CD4-positive, alpha-beta memory T cell (primary cell): Measurements from ENCODE around the gene CAPN7. TPM values are rescaled to one million over a fixed set of nuclear protein-coding genes. Genes with fewer than 3 reads are reported as not detected.
"Not testable (repeated sequence)": the region's sequence is repeated elsewhere in the genome, so short reads cannot be mapped to it uniquely, and the experiment has no call there.

Experiments used
- CTCF ChIA-PET: fragments of 350-600 bp; sonication (Branson Sonifier 250); formaldehyde crosslinking; loops from one replicate; lab custom pipeline; 2021; ENCODE audit warnings: inconsistent platforms; ENCODE audit not compliant: partially characterized antibody; lab: Charles Lee
- POLR2A ChIA-PET: fragments of 350-600 bp; sonication (Branson Sonifier 250); formaldehyde crosslinking; loops from one replicate; lab custom pipeline; 2021; ENCODE audit not compliant: partially characterized antibody; lab: Charles Lee
- DNase-seq, 5 donors: peaks; one replicate each; pipeline versions ENCODE4 v3.0.0 to v3.0.0-alpha.2; 2020 to 2022; ENCODE audit warnings: mixed read lengths in 1 of 5
- H3K27ac ChIP-seq: one replicate; pipeline ENCODE4 v1.7.0; 2013; ENCODE audit warnings: low read depth, low read length
- H3K27me3 ChIP-seq: 2 replicates; pipeline ENCODE4 v1.7.0; 2013; ENCODE audit warnings: mild to moderate bottlenecking, low read length, moderate library complexity; ENCODE audit not compliant: insufficient read depth
- H3K36me3 ChIP-seq: 2 replicates; pipeline ENCODE4 v1.7.0; 2013; ENCODE audit warnings: mild to moderate bottlenecking, low read length, moderate library complexity; ENCODE audit not compliant: insufficient read depth
- H3K4me1 ChIP-seq: 2 replicates; pipeline ENCODE4 v1.7.0; 2013; ENCODE audit warnings: mild to moderate bottlenecking, low read length, moderate library complexity; ENCODE audit not compliant: insufficient read depth
- H3K4me3 ChIP-seq, 2 donors: one replicate each; pipeline ENCODE4 v1.7.0; 2013; ENCODE audit warnings: low read length in 2 of 2, mild to moderate bottlenecking in 1 of 2
- H3K9me3 ChIP-seq, 2 donors: one replicate each; pipeline ENCODE4 v1.7.0; 2013; ENCODE audit warnings: low read length in 2 of 2, control low read depth in 1 of 2; ENCODE audit not compliant: control insufficient read depth in 1 of 2
- H3K27ac Mint-ChIP-seq, 7 donors: one replicate each; pipeline ENCODE4 v1.8.0; 2020 to 2021; ENCODE audit warnings: mixed read lengths in 7 of 7, mild to moderate bottlenecking in 6 of 7, inconsistent platforms in 3 of 7, moderate library complexity in 3 of 7
- H3K27me3 Mint-ChIP-seq, 2 donors: one replicate each; pipeline ENCODE4 v1.8.0; 2020 to 2021; ENCODE audit warnings: mixed read lengths in 2 of 2
- H3K36me3 Mint-ChIP-seq, 2 donors: one replicate each; pipeline ENCODE4 v1.8.0; 2020 to 2021; ENCODE audit warnings: mixed read lengths in 2 of 2, inconsistent platforms in 1 of 2, mild to moderate bottlenecking in 1 of 2
- H3K4me1 Mint-ChIP-seq, 4 donors: one replicate each; pipeline ENCODE4 v1.8.0; 2020 to 2021; ENCODE audit warnings: mixed read lengths in 4 of 4, mild to moderate bottlenecking in 1 of 4
- H3K4me3 Mint-ChIP-seq, 8 donors: one replicate each; pipeline ENCODE4 v1.8.0; 2020 to 2021; ENCODE audit warnings: mixed read lengths in 8 of 8, mild to moderate bottlenecking in 7 of 8, moderate library complexity in 6 of 8, inconsistent platforms in 3 of 8
- H3K9me3 Mint-ChIP-seq, 8 donors: one replicate each; pipeline ENCODE4 v1.8.0; 2020 to 2021; ENCODE audit warnings: mixed read lengths in 8 of 8, mild to moderate bottlenecking in 5 of 8, inconsistent platforms in 3 of 8, moderate library complexity in 1 of 8
- intact Hi-C: fragments of 100-400 bp; cut with micrococcal nuclease; formaldehyde crosslinking; loops from one replicate; pipeline ENCODE4 v1.15.1; 2023
- polyA plus RNA-seq, 2 donors: library from polyadenylated mRNA; unstranded; fragments of 300-500 nt; fragmentation: Illumina TruSeq; gene quantifications; one replicate each; pipeline ENCODE4 v1.2.3, GENCODE V29; 2021
- total RNA-seq, 2 experiments: library from RNA; stranded (reverse); gene quantifications; one replicate each; pipeline ENCODE4 v1.2.3, GENCODE V29; 2021

CAPN7 gene
- total and polyA plus RNA-seq, 4 experiments from 2014 or later, result 18.9 to 103 (median 59.6) TPM

- Histone ChIP-seq H3K36me3 (no peaks in the 10 kb centered on the region), H3K4me3 (no peak overlapping the region), H3K4me1 (no peaks in the 10 kb centered on the region), H3K9me3 (no peaks in the 10 kb centered on the region), H3K27me3 (no peaks in the 10 kb centered on the region), H3K27ac (no peak overlapping the region)
- Mint-ChIP-seq H3K4me1 (peaks cover 0 to 6% (median 1%) of the 10 kb centered on the region in 4 donors), H3K4me3 (no peak overlapping the region), H3K27me3 (peaks cover 10 to 16% of the 10 kb centered on the region in 2 donors), H3K27ac (no peak overlapping the region), H3K36me3 (no peaks in the 10 kb centered on the region), H3K9me3 (no peaks in the 10 kb centered on the region)
- no peak for DNase-seq
- ChIA-PET CTCF (no interaction called here), POLR2A (no interaction called here)
- intact Hi-C loops, result no loop called here
These were observed 24.5 kb upstream of the CAPN7 start for GRCh38 chr3:15181511-15181910.

- no peaks in the 10 kb centered on the region for H3K9me3 Mint-ChIP-seq
- H3K36me3 ChIP-seq, result no peaks in the 10 kb centered on the region
- H3K4me3 ChIP-seq, result no peak overlapping the region
- H3K4me1 ChIP-seq, result no peaks in the 10 kb centered on the region
- H3K4me1 Mint-ChIP-seq, result peaks cover 0 to 6% (median 1%) of the 10 kb centered on the region in 4 donors
- DNase-seq, result no peak
- ChIA-PET POLR2A (no interaction called here), CTCF (no interaction called here)
- H3K27me3 Mint-ChIP-seq, result peaks cover 12 to 16% of the 10 kb centered on the region in 2 donors
- H3K9me3 ChIP-seq, result no peaks in the 10 kb centered on the region
- intact Hi-C loops, result no loop called here
- no peak overlapping the region for H3K27ac ChIP-seq
- H3K27me3 ChIP-seq, result no peaks in the 10 kb centered on the region
- no peaks in the 10 kb centered on the region for H3K36me3 Mint-ChIP-seq
- H3K27ac Mint-ChIP-seq, result no peak overlapping the region
- H3K4me3 Mint-ChIP-seq, result no peak overlapping the region
These were observed 24.1 kb upstream of the CAPN7 start for GRCh38 chr3:15181963-15182362.

GRCh38 chr3:15183011-15183410 is 23.0 kb upstream of the CAPN7 start:
- Histone ChIP-seq H3K4me1 (no peaks in the 10 kb centered on the region), H3K4me3 (no peak overlapping the region), H3K27ac (no peak overlapping the region), H3K9me3 (no peaks in the 10 kb centered on the region), H3K27me3 (no peaks in the 10 kb centered on the region), H3K36me3 (no peaks in the 10 kb centered on the region)
- CTCF ChIA-PET, result no interaction called here
- Mint-ChIP-seq H3K4me1 (peaks cover 0 to 6% (median 1%) of the 10 kb centered on the region in 4 donors), H3K27me3 (peaks cover 12 to 16% of the 10 kb centered on the region in 2 donors), H3K4me3 (no peak overlapping the region), H3K27ac (no peak overlapping the region), H3K9me3 (no peaks in the 10 kb centered on the region), H3K36me3 (no peaks in the 10 kb centered on the region)
- intact Hi-C loops, result no loop called here
- no peak for DNase-seq
- POLR2A ChIA-PET, result no interaction called here

GRCh38 chr3:15185404-15185803 is 20.6 kb upstream of the CAPN7 start:
- intact Hi-C loops, result no loop called here
- Histone ChIP-seq H3K4me1 (no peaks in the 10 kb centered on the region), H3K36me3 (no peaks in the 10 kb centered on the region), H3K27ac (no peak overlapping the region), H3K9me3 (no peaks in the 10 kb centered on the region), H3K27me3 (no peaks in the 10 kb centered on the region), H3K4me3 (no peak overlapping the region)
- Mint-ChIP-seq H3K4me3 (no peak overlapping the region), H3K4me1 (no peaks in the 10 kb centered on the region), H3K27me3 (peaks cover 8 to 11% of the 10 kb centered on the region in 2 donors), H3K9me3 (no peaks in the 10 kb centered on the region), H3K27ac (no peak overlapping the region), H3K36me3 (no peaks in the 10 kb centered on the region)
- CTCF ChIA-PET, result no interaction called here
- DNase-seq, result no peak
- POLR2A ChIA-PET, result no interaction called here

- Histone ChIP-seq H3K9me3 (no peaks in the 10 kb centered on the region), H3K27me3 (no peaks in the 10 kb centered on the region), H3K4me3 (no peak overlapping the region), H3K27ac (no peak overlapping the region), H3K36me3 (no peaks in the 10 kb centered on the region), H3K4me1 (no peaks in the 10 kb centered on the region)
- Mint-ChIP-seq H3K4me3 (peak overlapping the region in 2 of 8 donors; percentile 26 to 35), H3K27me3 (peaks cover 5 to 8% of the 10 kb centered on the region in 2 donors), H3K4me1 (no peaks in the 10 kb centered on the region), H3K36me3 (no peaks in the 10 kb centered on the region), H3K9me3 (no peaks in the 10 kb centered on the region), H3K27ac (no peak overlapping the region)
- POLR2A ChIA-PET, result no interaction called here
- CTCF ChIA-PET, result no interaction called here
- no peak for DNase-seq
- intact Hi-C loops, result no loop called here
These were observed 20.0 kb upstream of the CAPN7 start for GRCh38 chr3:15186101-15186476.

- H3K4me3 Mint-ChIP-seq, result peak overlapping the region in 4 of 8 donors; percentile 12 to 46 (median 33)
- H3K9me3 Mint-ChIP-seq, H3K27ac ChIP-seq, H3K4me3 ChIP-seq, H3K4me1 ChIP-seq, CTCF ChIA-PET, H3K9me3 ChIP-seq, POLR2A ChIA-PET, DNase-seq, H3K27me3 Mint-ChIP-seq, H3K4me1 Mint-ChIP-seq, H3K36me3 ChIP-seq, intact Hi-C loops, H3K27ac Mint-ChIP-seq, H3K27me3 ChIP-seq, H3K36me3 Mint-ChIP-seq: not testable (repeated sequence)
These were observed 19.4 kb upstream of the CAPN7 start for GRCh38 chr3:15186477-15187164.

GRCh38 chr3:15197340-15198029 is 8.6 kb upstream of the CAPN7 start:
- DNase-seq, result no peak
- Mint-ChIP-seq H3K4me1 (peaks cover 0 to 5% (median under 1%) of the 10 kb centered on the region in 4 donors), H3K27ac (no peak overlapping the region), H3K36me3 (no peaks in the 10 kb centered on the region), H3K9me3 (no peaks in the 10 kb centered on the region), H3K4me3 (no peak overlapping the region), H3K27me3 (peaks cover 0 to 2% of the 10 kb centered on the region in 2 donors)
- CTCF ChIA-PET, result interaction anchor here (1.0 to 1.3 kb wide), 2 partner anchors 208 to 210 kb away, joined by 3 read pairs; no protein-coding TSS in a partner anchor
- no peak overlapping the region for H3K27ac ChIP-seq
- intact Hi-C loops, result no loop called here
- no peaks in the 10 kb centered on the region for H3K4me1 ChIP-seq
- H3K9me3 ChIP-seq, result no peaks in the 10 kb centered on the region
- no peaks in the 10 kb centered on the region for H3K27me3 ChIP-seq
- no peak overlapping the region for H3K4me3 ChIP-seq
- POLR2A ChIA-PET, result interaction anchor here (1.1 kb wide), 1 partner anchor 8 kb away, joined by 3 read pairs; the partner anchor contains the start of gene CAPN7
- H3K36me3 ChIP-seq, result no peaks in the 10 kb centered on the region
